HG02840 (cell line): ENCODE measurements around the gene CALML5.

Source experiments
- ATAC-seq: cut with Tn5 transposase; IDR thresholded peaks from one replicate; pipeline ENCODE4 v1.9.1; 2021; ENCODE audit warnings: mild to moderate bottlenecking, moderate library complexity, moderate number of reproducible peaks; ENCODE audit not compliant: unreplicated experiment, low FRiP score

Gene CALML5

DNA sequence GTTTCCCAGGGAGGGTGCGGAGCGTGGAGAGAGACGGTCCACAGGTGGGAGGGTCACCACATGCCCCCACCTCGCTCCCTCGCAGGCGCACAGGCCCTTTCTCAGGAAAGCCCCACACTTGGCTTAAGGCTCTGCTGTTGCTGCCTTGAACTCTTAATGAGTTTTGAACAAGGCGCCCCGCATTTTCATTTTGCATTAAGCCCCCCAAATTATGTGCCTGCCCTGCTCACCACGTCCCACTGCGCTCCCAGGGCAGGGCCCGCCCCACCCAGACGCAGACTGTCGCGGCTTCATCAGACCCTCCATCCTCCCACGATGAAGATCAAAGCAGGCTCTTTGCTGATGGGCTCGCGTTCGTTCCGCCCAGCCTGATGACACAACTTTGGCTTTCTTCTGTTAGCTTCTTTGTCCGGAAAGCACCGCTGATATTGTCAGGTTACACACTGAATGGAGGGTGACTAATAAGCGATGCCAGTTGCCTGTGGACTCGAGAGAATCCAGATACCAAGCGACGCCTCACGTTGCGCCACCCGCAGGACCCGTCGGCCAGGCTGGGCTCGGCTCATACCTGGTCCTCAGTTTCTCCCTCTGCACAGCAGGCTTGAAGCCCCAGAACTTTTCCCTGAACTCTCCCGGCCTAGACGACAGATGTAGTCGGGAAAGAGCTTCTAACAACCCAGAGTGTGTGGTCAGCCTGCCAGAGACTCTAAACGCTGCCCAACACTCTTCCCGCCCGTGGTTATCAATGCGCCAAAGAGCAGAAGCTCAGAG is 34.9 kb upstream of the CALML5 start:
- ATAC-seq, result no peak

GRCh38 chr10:5533098-5533731 is 33.8 kb upstream of the CALML5 start:
- no peak for ATAC-seq

DNA sequence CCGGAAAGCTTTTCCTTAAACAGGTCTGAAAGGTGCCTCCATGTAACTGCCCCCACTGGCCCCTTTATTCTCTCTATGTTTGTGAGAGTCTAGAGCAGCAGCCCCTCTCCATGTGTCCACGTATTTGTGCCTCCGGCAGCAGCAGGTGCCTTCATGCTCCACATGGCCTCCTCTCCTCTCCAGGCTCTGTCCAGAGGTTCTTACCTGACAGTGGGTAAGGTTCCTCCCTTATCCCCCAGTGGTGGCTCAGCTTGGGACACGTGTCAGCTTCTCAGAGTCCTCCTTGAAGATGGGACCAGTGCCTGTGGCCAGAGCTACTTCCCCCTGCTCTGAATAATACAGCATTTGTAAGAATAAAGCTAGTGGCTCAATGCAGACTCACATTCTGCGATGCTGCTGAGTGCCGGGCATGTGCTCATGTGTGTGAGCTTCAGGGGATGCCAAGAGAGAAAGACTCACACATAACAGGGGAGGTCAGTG is 33.3 kb upstream of the CALML5 start:
- no peak for ATAC-seq

DNA sequence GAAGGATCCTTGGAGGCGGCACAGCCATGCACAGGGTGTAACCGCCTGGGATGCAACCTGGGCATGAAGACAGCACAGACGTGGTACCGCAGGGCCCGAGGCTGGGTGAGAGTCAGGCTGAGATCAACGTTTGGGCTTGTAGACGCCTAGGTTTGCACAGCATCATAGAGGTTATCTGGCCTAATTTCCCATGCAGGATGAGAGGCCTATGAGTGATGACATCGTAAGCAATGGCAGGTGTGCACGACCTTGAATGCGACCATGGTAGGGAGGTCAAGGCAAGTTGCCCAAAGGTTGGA is 32.9 kb upstream of the CALML5 start:
- no peak for ATAC-seq

- ATAC-seq, result no peak
Observed at GRCh38 chr10:5531558-5532306, 32.4 kb upstream of the CALML5 start.

GRCh38 chr10:5530846-5531557 is 31.6 kb upstream of the CALML5 start:
- no peak for ATAC-seq

DNA sequence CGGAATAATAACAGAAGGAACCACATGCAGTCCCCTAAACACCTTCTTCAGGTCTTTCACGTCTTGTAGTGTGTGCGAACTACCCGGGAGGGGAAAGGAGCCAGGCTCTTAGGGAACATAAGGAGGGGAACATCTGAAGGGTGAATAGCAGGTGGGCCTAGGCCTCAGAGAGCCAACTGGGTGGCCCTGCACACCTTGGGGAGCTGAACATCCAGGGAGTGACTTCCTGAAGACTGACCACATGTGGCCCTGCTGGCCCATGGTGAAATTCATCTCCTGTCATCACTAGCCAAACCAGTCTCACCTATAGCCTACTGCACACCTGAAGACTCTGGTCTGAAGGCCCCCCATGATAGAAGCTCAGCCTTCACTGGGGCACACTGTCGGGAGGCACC is 31.0 kb upstream of the CALML5 start:
- ATAC-seq, result no peak

- no peak for ATAC-seq
Observed at GRCh38 chr10:5529702-5530411, 30.5 kb upstream of the CALML5 start.

- no peak for ATAC-seq
Observed at GRCh38 chr10:5528989-5529701, 29.8 kb upstream of the CALML5 start.

- ATAC-seq, result no peak
Observed at GRCh38 chr10:5527332-5528200, 28.2 kb upstream of the CALML5 start.

DNA sequence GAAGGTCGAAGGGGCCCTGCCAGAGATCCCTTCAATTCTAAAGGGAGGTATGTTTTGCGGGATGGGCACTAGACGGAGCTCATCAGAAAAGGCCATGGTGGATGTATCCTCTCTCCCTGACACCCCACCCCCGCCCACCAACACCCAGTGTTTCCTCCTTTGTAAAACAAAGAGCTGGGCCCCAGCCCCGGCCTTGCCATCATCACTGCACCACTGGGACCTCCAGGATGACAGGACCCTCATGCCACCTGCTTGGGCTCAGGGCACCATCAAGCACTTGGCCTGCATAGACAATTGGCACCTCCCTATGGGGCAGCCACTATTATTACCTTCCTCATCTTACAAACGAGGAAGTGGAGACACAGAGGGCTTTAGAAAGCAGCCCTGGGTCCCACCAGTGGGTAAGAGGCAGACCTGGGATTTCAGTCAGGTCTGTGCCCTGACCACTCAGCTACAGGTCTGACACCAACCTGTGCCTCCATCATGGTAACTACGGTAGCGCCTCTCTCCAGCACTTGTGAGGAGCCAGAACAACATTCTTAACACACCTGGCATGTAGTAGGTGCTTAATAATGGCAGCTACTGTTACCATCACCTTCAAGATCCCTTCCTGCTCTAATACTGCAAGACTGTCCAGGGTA is 27.4 kb upstream of the CALML5 start:
- no peak for ATAC-seq

DNA sequence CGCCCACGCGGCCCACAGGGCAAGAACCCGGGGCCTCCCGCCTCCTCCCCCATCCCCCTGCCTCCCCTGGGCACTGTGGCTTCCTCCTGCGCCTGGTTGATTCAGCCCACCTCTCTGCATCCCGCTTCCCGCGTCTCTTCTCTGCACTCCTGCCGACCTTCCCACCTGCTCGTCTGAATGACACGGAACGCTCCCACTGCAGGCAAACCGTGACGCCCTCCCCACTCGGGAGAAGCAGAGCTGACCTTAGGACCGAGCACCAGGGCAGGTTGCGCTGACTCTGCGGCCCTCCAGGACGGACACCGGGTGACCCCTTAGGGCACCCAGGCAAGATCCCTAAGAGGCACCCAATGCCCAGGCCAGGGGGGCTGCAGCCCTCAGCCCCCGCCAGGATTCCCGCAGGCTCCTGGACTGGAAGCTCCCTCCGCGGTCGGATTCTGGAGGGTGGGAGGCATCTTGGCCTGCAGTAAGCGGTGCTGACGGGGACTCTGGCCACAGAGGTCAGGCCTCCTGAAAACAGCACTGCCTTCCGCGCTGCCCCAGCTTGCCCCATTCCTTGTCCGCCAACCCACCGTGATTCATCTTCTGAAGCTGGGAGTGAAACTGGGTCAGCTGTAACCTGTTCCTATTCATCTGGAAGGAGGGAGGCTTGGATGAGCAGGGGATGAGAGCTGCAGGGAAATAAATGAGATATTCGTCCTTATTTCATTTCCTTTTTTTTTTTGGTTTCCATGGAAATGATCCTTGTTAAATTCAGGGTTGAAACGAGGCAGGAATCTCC is 26.4 kb upstream of the CALML5 start:
- ATAC-seq, result no peak

DNA sequence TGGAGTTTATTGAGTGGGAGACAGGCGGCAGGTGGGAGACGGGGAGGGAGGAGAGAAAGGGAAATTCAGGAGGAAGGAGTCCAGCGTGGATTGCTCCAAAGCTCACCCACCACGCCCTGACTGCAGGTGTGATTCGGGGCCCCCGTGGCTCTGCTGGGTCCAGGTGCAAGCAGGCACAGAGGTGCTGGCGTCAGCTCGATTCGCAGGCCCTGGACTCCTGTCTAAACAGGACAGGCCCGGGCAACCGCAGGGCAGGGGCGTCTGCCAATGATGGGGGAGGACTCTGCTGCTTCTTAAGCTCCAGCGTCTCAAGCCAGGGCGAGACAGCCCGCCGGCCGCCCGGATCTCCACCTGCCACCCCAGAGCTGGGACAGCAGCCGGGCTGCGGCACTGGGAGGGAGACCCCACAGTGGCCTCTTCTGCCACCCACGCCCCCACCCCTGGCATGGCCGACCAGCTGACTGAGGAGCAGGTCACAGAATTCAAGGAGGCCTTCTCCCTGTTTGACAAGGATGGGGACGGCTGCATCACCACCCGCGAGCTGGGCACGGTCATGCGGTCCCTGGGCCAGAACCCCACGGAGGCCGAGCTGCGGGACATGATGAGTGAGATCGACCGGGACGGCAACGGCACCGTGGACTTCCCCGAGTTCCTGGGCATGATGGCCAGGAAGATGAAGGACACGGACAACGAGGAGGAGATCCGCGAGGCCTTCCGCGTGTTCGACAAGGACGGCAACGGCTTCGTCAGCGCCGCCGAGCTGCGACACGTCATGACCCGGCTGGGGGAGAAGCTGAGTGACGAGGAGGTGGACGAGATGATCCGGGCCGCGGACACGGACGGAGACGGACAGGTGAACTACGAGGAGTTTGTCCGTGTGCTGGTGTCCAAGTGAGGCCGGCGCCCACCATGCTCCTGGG is 25.5 kb upstream of the CALML5 start, which contains the start of gene CALML3:
TSS of gene CALML3 (plus strand) at position 321 of the 920 bp plus-strand sequence. CDS start at position 446, 125 bp downstream.
- ATAC-seq, result no peak

- no peak for ATAC-seq
Observed at GRCh38 chr10:5523796-5524574, 24.6 kb upstream of the CALML5 start.

- ATAC-seq, result no peak
Observed at GRCh38 chr10:5522913-5523560, 23.7 kb upstream of the CALML5 start.
